NCI-H2171 treated with DMSO at 0.1 percent for 48 hours (cell line): ENCODE data around the gene FAM78A.
"Not testable (repeated sequence)": the region's sequence is repeated elsewhere in the genome, so short reads cannot be mapped to it uniquely, and the experiment has no call there.

Source experiments
- DNase-seq: peaks from one replicate; lab custom pipeline; 2025; lab: John Stamatoyannopoulos, UW

Gene FAM78A

GRCh38 chr9:131237931-131238401 lies 38.3 kb downstream of the FAM78A start:
- DNase-seq: peak; percentile 45

GRCh38 chr9:131237291-131237690 lies 39.0 kb downstream of the FAM78A start:
- no peak for DNase-seq

- no peak for DNase-seq
Measured at GRCh38 chr9:131236761-131237160, 39.5 kb downstream of the FAM78A start.

- DNase-seq: no peak
Measured at GRCh38 chr9:131236161-131236560, 40.1 kb downstream of the FAM78A start.

GRCh38 chr9:131235480-131235851 lies 40.8 kb downstream of the FAM78A start:
- DNase-seq: no peak

GRCh38 chr9:131234799-131235479 lies 41.4 kb downstream of the FAM78A start:
- DNase-seq: no peak

GRCh38 chr9:131233995-131234394 lies 42.3 kb downstream of the FAM78A start:
- no peak for DNase-seq

GRCh38 chr9:131233556-131233955 lies 42.8 kb downstream of the FAM78A start:
- no peak for DNase-seq

- DNase-seq: no peak
Measured at GRCh38 chr9:131228988-131229387, 47.3 kb downstream of the FAM78A start.

- peak; percentile 42 for DNase-seq
Measured at GRCh38 chr9:131227959-131228460, 48.3 kb downstream of the FAM78A start.

GRCh38 chr9:131227112-131227958 lies 49.0 kb downstream of the FAM78A start:
- peak; percentile 87 for DNase-seq

GRCh38 chr9:131226226-131226625 lies 50.1 kb downstream of the FAM78A start:
- no peak for DNase-seq

GRCh38 chr9:131222460-131222859 lies 53.9 kb downstream of the FAM78A start:
- DNase-seq: no peak

GRCh38 chr9:131220485-131220884 lies 55.8 kb downstream of the FAM78A start:
- DNase-seq: no peak

GRCh38 chr9:131218370-131218769 lies 57.9 kb downstream of the FAM78A start:
- DNase-seq: no peak

- no peak for DNase-seq
Measured at GRCh38 chr9:131217331-131218031, 58.8 kb downstream of the FAM78A start.

GRCh38 chr9:131216806-131217205 lies 59.5 kb downstream of the FAM78A start:
- DNase-seq: no peak

GRCh38 chr9:131214876-131215275 lies 61.4 kb downstream of the FAM78A start:
- DNase-seq: no peak

- DNase-seq: no peak
Measured at GRCh38 chr9:131214286-131214856, 61.9 kb downstream of the FAM78A start.

- DNase-seq: not testable (repeated sequence)
Measured at GRCh38 chr9:131211920-131212319, 64.4 kb downstream of the FAM78A start.
